Inferior parietal cortex (tissue), 1 donor: ENCODE results near the gene ZNF554.
A peak's percentile ranks its signal among the peaks of the same experiment; 100 is the strongest.

Source experiments
- DNase-seq: peaks from one replicate; pipeline ENCODE4 v3.0.0-alpha.2; 2016; ENCODE audit errors: extremely low spot score

Gene ZNF554

DNA sequence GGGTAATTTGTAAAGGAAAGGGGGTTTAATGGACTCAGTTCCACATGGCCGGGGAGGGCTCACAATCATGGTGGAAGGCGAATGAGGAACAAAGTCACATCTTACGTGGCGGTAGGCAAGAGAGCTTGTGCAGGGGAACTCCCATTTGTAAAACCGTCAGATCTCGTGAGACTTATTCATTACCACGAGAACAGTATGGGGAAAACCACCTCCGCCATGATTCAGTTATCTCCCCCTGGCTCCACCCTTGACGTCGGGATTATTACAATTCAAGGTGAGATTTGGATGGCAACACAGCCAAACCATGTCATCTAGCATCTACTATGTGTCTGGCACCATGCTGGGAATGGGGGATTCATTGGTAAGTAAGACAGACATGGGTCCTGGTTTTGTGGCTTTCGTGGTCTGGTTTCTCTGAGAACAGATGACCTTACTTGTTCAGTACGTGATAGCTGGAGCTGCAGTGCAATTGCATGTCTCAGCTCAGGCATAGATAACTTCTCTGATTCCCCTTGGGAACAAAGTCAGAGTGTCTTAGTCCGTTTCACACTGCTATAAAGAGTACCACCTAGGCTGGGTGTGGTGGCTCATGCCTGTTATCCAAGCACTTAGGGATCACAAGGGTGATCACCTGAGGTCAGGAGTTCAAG, 8.3 kb downstream of the ZNF554 start:
- no peak for DNase-seq

DNA sequence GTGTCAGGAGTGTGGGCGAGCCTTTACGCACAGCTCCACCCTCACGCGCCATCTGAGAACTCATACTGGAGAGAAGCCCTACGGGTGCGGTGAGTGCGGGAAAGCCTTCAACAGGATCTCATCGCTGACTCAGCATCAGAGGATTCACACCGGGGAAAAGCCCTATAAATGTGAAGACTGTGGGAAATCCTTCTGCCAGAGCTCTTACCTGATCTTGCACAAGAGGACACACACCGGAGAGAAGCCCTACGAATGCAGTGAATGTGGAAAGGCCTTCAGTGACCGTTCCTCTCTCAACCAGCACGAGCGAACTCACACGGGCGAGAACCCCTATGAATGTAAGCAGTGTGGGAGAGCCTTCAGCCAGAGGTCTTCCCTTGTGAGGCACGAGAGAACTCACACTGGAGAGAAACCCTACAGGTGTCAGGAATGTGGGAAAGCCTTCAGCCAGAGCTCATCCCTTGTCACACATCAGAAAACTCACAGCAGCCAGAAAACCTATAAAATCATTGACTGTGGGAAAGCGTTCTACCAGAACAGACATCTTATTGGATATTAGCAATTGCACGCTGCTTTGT, 14.7 kb downstream of the ZNF554 start:
- DNase-seq = no peak

DNA sequence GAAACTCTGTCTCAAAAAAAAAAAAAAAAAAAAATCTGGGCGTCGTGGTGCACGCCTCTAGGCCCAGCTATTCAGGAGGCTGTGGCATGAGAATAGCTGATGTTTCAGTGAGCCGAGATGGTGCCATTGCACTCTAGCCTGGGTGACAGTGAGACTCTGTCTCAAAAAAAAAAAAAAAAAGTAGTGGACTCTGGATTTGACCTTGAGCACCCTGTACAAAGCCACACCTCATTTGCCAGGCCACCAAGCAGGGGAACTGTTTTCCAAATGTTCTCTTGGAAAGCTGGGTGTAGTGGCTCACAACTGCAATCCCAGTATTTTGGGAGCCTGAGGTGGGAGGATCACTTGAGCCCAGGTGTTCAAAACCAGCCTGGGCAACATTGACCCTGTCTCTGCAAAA, 17.8 kb downstream of the ZNF554 start:
- DNase-seq = no peak

DNA sequence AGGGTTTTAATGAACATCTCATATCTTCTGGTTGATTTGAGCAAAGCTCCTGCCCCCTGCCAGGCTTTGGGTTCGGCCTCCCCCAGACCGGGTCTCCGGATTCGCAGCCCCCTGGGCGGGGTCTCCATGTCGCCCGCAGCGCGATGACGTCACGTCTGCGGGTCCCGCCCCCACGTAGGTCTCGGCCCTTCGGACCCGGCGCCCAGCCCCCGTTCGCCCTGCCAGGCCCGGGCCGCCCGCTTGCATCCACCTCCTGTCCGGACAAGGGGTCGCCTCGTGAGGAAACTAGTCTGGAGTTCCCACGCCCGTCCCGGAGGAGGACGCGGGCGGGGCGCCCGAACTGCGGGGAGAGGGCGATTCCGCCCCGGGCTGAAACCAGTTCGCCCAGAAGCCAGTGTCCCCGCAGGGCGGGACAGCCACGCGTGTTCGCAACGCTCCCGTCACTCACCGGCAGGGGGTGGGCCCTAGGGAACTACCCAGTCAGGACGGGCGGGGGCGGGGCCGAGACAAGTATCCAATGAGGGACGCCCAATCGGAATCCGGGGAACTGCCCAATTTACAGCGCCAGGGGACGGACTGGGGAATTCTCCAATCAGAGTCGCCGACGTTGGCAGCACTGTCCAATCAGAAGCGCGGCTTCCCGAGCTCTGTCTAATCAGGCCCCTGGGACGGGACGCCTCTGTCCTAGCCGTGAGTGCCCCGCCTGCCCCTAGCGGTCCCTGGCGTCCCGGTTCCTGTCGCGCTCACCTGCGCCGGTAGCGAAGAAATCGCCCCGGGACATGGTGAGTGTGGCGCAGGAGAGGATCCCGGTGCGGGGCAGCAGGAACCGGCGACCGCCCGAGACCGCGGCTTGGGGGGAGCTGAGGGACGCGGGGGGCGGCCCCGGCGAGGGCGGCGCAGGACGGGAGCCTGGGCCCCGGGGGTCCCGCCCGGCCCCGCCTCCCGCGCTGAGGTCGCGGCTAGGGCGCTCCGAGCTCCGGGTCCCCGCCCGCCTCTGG, 21.4 kb downstream of the ZNF554 start, which contains the start of gene ZNF555:
Gene ZNF555 (plus strand): TSS at position 682 of the 998 bp plus-strand sequence. CDS start 98 bp downstream, at position 780.
- DNase-seq = peak; percentile 99

DNA sequence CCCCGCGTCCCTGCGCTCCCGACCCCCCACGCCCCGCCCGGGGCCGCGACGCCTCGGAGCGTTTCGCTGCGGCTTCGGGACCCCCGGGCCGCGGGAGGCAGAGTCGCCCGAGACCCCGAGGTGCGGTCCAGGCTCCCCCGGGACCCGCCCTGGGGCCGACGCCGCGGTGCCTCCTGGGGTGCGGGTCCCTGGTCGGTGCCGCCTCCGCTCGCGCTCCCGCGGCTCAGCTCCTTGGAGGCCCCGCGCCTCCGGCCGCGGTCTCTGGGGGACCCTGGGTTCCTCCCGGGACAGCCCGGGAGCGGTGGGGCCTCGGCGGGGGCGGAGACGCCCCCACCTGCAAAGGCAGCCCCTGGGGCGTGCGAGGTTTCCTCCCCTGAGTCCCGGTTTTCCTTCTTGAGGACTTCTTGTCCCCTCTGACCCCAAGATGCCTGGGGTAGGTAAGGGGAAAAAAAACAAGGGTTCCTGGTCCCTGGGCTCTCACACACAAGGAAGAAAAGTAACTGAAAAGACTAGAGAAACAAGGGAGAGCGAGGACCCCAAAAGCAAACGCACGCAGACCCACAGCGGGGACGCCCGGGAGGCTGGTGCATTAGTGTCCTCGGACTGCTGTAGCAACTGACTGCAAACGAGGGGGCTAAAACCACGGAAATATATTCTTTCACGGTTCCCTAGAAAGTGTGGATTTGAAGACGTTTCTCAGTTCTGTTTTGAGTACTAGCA, 22.3 kb downstream of the ZNF554 start:
- DNase-seq = no peak

DNA sequence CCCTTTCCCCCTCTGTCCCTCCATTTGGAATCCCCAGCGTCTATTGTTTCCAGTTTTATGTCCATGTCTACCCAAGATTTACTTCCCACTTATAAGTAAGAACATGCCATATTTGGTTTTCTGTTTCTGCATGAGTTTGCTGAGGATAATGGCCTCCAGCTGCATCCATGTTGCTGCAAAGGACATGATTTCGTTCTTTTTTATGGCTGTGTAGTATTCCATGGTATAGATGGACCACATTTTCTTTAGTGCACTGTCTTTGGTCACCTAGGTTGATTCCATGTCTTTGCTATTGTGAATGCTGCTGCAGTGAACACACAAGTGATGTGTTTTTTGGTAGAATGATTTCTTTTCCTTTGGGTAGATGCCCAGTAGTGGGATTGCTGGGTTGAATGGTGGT, 25.4 kb downstream of the ZNF554 start:
- DNase-seq = no peak

DNA sequence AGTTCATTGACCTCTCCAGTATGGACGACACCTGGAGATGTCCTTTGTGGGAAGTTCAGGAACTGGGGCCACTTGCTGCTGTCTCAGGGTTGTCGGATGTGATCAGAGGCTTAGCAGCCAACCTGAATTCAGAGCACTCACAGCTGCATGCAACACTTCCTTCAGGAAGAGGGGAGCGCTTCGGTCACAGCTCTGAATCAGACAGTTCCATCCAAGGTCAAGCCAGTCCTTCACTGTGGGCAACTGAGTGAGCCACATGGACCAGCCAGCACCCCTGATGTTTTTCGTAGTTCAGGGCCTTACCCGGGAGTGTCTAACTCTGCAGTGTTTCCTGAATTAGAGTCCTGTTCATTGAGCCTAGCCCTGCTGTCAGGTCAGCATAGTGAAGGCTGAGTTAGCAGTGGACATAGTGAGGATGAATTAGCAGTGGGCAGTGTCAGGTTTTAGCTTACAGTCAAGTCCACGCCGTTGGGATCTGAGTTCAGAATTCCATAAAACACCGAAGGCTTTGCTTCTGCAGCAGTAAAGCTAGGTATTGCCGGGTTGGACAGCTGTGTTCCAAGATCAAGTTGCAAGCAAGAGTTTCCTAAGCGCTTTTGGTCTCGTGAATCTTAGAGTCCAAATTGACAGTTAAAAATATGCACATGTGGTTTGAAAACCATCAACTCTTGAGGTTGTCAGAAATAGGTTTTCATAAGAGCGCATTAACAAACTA, 26.7 kb downstream of the ZNF554 start:
- no peak for DNase-seq

DNA sequence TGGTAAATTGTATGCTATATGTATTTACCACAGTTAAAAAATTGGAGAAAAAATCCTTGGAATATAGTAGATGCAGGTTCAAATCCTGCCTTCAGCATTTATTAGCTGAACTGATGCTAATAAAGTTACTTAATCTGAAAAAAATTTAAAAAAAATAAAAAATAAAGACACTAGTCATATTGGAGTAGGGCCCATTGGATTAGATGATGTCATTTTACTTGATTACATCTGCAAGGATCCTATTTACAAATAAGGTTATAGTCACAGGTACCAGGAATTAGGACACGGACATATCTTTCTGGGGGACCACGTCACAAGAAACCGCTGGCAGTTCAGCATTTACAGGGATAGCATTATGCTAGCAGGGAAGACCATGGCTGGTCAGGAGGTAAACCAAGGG, 27.8 kb downstream of the ZNF554 start:
- no peak for DNase-seq

DNA sequence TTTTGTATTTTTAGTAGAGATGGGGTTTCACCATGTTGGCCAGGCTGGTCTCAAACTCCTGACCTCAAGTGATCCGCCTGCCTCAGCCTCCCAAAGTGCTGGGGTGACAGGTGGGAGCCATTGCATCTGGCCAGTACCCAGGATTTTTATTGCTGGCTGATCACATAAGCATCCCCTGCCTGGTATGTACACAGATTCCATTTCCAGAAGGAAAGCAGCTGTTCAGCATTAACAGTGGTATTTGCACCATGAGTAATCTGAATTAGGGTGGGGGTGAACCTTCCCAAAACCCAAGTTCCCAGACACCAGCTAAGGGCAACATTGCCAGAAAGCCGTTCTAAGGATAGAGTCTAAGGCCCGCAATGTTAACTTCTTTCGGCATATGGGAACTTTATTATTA, 28.9 kb downstream of the ZNF554 start:
- DNase-seq = no peak

DNA sequence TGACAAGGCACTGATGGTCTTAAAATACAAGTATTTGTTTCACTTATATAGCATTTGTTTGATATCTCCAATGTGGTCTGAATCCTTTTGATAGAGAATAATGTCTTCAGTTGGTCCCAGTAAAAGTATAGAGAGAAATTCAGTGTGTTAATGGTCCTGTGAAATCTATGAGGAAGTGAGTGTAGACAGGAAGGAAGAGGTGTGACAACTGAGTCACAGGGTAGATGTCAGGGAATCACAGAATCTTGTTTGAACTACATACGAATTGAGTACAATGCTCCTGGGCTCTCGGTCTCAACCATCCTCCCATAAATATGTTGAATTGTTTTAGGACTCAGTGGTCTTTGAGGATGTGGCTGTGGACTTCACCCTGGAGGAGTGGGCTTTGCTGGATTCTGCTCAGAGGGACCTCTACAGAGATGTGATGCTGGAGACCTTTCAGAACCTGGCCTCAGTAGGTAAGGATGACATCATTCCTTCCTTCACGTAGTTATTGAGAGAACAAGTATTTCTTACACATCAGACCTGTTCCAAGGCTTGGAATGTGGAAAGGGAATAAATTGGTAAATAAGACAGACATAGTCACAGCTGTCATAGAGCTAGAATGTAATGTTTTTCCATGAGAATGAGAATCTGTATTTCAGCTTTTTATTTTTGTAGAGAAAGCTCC, 30.7 kb downstream of the ZNF554 start:
- no peak for DNase-seq

DNA sequence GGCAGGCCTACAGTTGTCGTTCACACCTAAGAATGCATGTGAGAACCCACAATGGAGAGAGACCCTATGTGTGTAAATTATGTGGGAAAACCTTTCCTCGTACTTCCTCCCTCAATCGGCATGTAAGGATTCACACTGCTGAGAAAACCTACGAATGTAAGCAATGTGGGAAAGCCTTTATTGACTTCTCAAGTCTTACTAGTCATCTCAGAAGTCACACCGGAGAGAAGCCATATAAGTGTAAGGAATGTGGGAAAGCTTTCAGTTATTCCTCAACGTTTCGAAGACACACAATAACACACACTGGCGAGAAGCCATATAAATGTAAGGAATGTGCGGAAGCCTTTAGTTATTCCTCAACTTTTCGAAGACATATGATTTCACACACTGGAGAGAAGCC, 32.9 kb downstream of the ZNF554 start:
- DNase-seq = no peak

DNA sequence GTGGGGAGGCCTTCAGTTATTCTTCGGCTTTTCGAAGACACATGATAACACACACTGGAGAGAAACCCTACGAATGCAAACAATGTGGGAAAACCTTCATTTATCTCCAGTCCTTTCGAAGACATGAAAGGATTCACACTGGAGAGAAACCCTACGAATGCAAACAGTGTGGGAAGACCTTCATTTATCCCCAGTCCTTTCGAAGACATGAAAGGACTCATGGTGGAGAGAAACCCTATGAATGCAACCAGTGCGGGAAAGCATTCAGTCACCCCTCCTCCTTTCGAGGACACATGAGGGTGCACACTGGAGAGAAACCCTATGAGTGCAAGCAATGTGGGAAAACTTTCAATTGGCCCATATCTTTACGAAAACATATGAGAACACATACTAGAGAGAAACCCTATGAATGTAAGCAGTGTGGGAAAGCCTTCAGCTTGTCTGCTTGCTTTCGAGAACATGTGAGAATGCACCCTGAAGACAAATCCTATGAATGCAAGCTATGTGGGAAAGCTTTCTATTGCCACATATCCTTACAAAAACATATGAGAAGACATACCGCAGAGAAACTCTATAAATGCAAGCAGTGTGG, 33.4 kb downstream of the ZNF554 start:
- no peak for DNase-seq

DNA sequence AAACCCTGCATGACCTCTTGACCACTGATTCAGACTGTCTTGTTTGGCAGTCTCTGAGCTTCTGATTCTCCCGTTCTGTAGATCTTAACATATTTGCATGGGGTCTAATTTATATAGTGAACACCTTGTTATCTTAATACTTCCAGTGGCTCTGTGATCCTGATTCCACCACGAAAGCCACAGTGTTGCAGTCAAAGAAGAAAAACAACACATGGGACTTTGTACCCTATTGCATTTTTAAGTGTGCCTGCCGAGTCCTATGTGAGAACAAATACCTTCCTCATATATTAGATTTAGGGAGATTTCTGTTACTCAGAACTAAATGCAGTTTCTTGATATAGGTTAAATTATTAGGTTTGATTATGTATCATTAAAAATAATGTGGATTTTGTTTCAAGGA, 35.2 kb downstream of the ZNF554 start:
- DNase-seq = no peak

DNA sequence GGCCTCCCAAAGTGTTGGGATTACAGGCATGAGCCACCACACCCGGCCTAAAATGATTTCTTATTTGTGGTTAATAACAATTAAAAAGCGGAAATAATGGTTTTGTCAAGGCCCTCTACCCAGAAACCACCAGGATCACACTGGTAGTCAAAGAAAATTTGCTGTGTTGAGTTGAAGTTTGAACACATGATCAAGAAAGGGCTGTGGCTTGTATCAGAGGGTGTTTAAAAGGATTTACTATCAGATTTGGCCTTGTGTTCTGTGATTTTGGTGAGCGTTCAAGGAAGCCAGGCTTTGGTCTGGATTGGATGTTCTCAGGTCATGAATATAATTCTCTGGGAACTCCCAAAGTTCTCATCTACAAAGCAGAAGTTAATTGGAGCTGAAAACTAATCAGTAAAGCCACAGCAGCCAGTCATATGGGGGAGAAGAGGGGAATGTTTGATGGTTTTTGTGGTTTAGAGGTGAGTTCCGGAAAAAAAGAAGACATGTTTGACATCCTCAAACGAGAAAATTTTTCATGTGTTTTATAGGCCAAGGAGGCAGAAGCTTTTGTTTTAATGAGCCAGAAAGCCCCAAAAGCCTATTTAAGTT, 36.9 kb downstream of the ZNF554 start:
- no peak for DNase-seq

DNA sequence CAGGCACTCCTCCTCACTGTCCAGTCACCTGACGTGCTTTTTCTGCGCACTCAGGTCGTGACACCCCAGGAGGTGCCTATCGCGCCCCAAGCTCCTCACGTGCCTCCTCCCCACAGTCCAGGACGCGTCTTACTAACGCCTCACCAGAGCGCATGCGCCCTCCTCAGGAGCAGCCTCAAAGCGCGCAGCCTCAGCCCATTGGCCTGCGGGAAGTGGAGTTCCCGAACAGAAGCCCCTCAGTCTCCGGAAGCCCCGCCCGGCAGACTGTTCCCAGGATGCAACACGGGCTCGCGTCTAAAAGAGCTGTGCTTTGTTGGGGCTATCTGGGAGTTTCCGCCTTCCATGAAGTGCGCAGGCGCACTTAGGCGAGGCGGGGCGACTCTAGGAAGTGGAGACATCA, 39.2 kb downstream of the ZNF554 start:
- DNase-seq = no peak

DNA sequence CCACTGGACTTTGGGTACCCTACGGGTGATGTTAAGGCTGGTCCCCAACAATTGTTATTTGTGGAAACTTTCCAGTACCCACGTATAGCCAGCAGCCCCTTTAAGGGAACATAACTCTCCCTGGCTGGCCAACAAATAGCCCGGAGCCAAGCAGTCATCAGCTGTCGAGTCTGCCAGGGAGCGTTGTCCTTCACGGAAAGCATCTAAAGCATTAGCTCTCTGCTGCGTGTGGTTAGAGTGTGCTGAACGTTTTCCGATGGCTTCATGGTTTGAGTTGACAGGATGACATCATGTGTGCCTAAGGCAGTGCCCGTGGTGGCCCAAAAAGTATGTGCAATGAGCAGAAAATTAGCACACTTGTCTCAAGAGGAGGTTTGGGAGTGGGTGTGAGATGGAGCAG, 44.1 kb downstream of the ZNF554 start:
- no peak for DNase-seq

DNA sequence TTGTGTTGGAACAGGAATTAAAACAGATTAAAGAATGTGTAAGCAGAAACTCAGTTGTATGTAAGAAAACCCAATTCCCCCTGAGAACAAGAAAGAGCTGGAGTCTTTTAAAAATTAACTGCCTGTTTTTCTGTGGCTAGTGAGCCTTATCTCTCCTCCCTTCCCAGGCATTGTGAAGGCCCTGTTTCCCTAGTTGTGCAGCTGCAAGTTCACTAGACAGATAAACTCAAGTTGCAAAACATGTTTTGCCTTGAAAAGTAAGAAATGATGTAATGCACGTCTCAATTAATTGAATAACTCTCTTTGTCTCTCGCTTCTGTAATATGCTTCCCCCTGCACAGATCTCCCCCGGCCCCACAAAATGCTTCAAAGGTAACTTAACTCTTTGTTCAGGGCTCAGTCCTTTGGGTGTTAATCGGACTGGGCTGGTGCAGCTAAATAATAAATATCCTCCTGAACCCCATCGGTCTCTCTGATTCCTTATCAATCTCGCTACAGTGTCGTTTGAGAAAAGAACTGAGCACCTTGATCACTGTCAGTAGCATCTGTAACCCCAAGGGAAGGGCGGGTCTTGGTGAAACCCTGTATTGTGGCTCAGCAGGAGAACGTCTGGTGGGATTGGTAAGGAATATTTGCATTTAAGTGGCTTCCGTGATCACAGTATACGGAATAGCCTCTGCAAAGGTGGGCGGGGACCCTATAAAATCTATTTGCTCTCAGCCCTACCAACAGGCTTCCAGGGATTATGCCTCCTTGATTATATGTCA, 45.8 kb downstream of the ZNF554 start:
- no peak for DNase-seq

DNA sequence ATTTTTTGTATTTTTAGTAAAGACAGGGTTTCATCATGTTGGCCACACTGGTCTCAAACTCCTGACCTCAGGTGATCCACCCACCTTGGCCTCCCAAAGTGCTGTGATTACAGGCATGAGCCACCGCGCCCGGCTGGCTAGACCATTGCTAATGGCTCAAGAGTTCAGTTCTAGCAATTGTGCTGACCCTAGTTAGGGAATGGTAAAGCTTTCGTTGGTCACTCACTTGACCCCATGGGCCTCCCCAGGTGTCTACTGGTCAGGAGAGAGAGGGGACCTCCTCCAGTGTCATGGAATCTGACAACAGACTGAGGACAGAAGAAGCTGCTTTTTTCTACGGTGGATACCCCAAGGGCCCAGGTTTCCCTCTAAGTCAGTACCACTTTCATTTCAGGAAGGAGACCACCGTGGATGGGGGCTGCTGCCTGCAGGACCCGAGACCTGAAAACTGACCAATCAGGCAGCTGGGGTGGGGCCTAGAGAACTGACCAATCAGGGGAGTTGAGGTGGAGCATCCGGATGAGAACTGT, 46.9 kb downstream of the ZNF554 start:
- no peak for DNase-seq
